Transverse colon (tissue), 4 donors: ENCODE data around the gene FLYWCH2.

Experiments used
- CTCF ChIP-seq, 5 experiments: fragments of 200-600 bp in 3 of 5; fragments of 450-650 bp in 2 of 5; sonication (generic) in 3 of 5; IDR thresholded peaks; 1 replicate in 2 of 5; 2 replicates in 3 of 5; pipeline ENCODE4 v1.5.1; 2016 to 2017; ENCODE audit warnings: antibody characterized with exemption in 5 of 5, inconsistent platforms in 3 of 5, mild to moderate bottlenecking in 2 of 5, moderate library complexity in 1 of 5
- EP300 ChIP-seq: sonication (generic); formaldehyde crosslinking; IDR thresholded peaks from one replicate; pipeline ENCODE4 v1.6.1; 2017; ENCODE audit warnings: antibody characterized with exemption, low read depth
- POLR2A ChIP-seq: fragments of 450-650 bp; IDR thresholded peaks from one replicate; pipeline ENCODE4 v1.6.1; 2016; ENCODE audit warnings: antibody characterized with exemption, mild to moderate bottlenecking, moderate library complexity
- POLR2AphosphoS5 ChIP-seq, 3 donors: sonication (generic); formaldehyde crosslinking; IDR thresholded peaks; one replicate each; pipeline ENCODE4 v1.6.1; 2016; ENCODE audit warnings: antibody characterized with exemption in 3 of 3

- TF ChIP-seq EP300: no peak
- TF ChIP-seq CTCF (IDR thresholded peaks at IDR 0.05): no peak
- no peak for TF ChIP-seq POLR2A
- TF ChIP-seq POLR2AphosphoS5 (IDR thresholded peaks at IDR 0.05): no peak
These were observed 46.7 kb downstream of the FLYWCH2 start for GRCh38 chr16:2929693-2930092.
